HepG2 (cell line): ENCODE measurements around the gene TRPV2. TPM values are rescaled to one million over a fixed set of nuclear protein-coding genes. Genes with fewer than 3 reads are reported as not detected.

Experiments
- ATAC-seq: fragments of 200-7000 bp; cut with Tn5 transposase; 3 replicates; pipeline ENCODE4 v1.9.1; 2020; ENCODE audit warnings: mild to moderate bottlenecking, moderate library complexity
- BruUV-seq: library from RNA; stranded (reverse); fragments of 400-500 nt; replicated peaks from 2 replicates; lab custom pipeline; 2021; lab: Mats Ljungman, UMichigan
- CTCF ChIA-PET: fragments of 300-600 bp; formaldehyde crosslinking; extraction: SDS; loops from one replicate; lab custom pipeline; 2021; ENCODE audit warnings: low total read pairs, inconsistent platforms, low intra/inter-chr PET ratio; lab: Yijun Ruan, JAX
- POLR2A ChIA-PET: fragments of 350-600 bp; sonication (Branson Sonifier 250); formaldehyde crosslinking; loops from one replicate; lab custom pipeline; 2020; ENCODE audit warnings: antibody characterized with exemption, inconsistent platforms; lab: Yijun Ruan, JAX
- DNase-seq: peaks from one replicate; pipeline ENCODE4 v3.0.0-alpha.2; 2015; ENCODE audit warnings: low spot score
- FAIRE-seq: peaks from 3 replicates; lab custom pipeline; 2011; peaks lifted over from hg19 to GRCh38; lab: Jason Lieb, UNC
- H2AFZ ChIP-seq: one replicate; pipeline ENCODE4 v1.6.1; 2011; ENCODE audit warnings: low read length, inconsistent platforms
- H3K27ac ChIP-seq: fragments of 300-600 bp; 3 replicates; pipeline ENCODE4 v1.8.0; 2011; ENCODE audit warnings: mixed run types, mild to moderate bottlenecking, mixed read lengths, low read length, inconsistent platforms; ENCODE audit not compliant: insufficient read depth; ENCODE audit errors: extremely low read length
- H3K27me3 ChIP-seq, 2 experiments: fragments of 200-600 bp in 1 of 2; 2 replicates in 1 of 2; 3 replicates in 1 of 2; pipeline versions ENCODE4 v1.6.0 to v1.8.0; 2011; ENCODE audit warnings: low read length in 2 of 2, mild to moderate bottlenecking in 2 of 2, moderate library complexity in 2 of 2, inconsistent platforms in 1 of 2; ENCODE audit not compliant: insufficient read depth in 2 of 2, control insufficient read depth in 1 of 2
- H3K36me3 ChIP-seq, 2 experiments: fragments of 200-600 bp in 1 of 2; replicated peaks in 1 of 2; 2 replicates in 1 of 2; 3 replicates in 1 of 2; pipeline versions ENCODE4 v1.5.1 to v1.8.0; 2011; ENCODE audit warnings: low read length in 2 of 2, inconsistent platforms in 1 of 2; ENCODE audit not compliant: insufficient read depth in 2 of 2, control insufficient read depth in 1 of 2
- H3K4me1 ChIP-seq: 2 replicates; pipeline ENCODE4 v1.5.1; 2012; ENCODE audit warnings: low read length, inconsistent platforms; ENCODE audit not compliant: insufficient read depth
- H3K4me2 ChIP-seq: 2 replicates; pipeline ENCODE4 v1.6.0; 2011; ENCODE audit warnings: low read depth, low read length, inconsistent platforms
- H3K4me3 ChIP-seq, 3 experiments: fragments of 200-600 bp in 1 of 3; sonication (generic), shearing (Covaris generic) in 1 of 3; replicated peaks in 1 of 3; 2 replicates each; pipeline ENCODE4 v1.5.1; 2011 to 2016; ENCODE audit warnings: low read length in 3 of 3, inconsistent platforms in 2 of 3, low read depth in 2 of 3, mild to moderate bottlenecking in 2 of 3, control low read depth in 1 of 3, mixed read lengths in 1 of 3; ENCODE audit not compliant: insufficient read depth in 1 of 3
- H3K79me2 ChIP-seq: one replicate; pipeline ENCODE4 v1.6.1; 2011; ENCODE audit warnings: low read length, inconsistent platforms; ENCODE audit not compliant: insufficient read depth
- H3K9ac ChIP-seq: 2 replicates; pipeline ENCODE4 v1.6.0; 2011; ENCODE audit warnings: mild to moderate bottlenecking, low read depth, low read length, inconsistent platforms; ENCODE audit not compliant: insufficient read depth
- H3K9me3 ChIP-seq: 2 replicates; pipeline ENCODE4 v1.5.1; 2012; ENCODE audit warnings: mild to moderate bottlenecking, low read length
- H4K20me1 ChIP-seq: 2 replicates; pipeline ENCODE4 v1.6.0; 2011; ENCODE audit warnings: inconsistent platforms, mild to moderate bottlenecking, low read length, moderate library complexity; ENCODE audit not compliant: insufficient read depth
- ARID4A ChIP-seq: sonication (generic); formaldehyde crosslinking; IDR thresholded peaks from 2 replicates; pipeline ENCODE4 v1.5.0; 2020; ENCODE audit warnings: mild to moderate bottlenecking, missing genetic modification reagents, borderline replicate concordance
- NCOA1 ChIP-seq: sonication (generic); formaldehyde crosslinking; IDR thresholded peaks from 2 replicates; pipeline ENCODE4 v1.9.0; 2021; ENCODE audit warnings: missing genetic modification reagents
- NONO ChIP-seq, 2 experiments: fragments of 450-650 bp in 1 of 2; sonication (generic) in 1 of 2; formaldehyde crosslinking in 1 of 2; IDR thresholded peaks in 1 of 2; conservative IDR thresholded peaks in 1 of 2; 2 replicates each; pipeline versions ENCODE4 v1.6.1 to v1.8.0; 2017 to 2022; ENCODE audit warnings: mild to moderate bottlenecking in 1 of 2, missing genetic modification reagents in 1 of 2, moderate library complexity in 1 of 2
- SOX6 ChIP-seq, 2 experiments: fragments of 450-650 bp in 1 of 2; sonication (generic) in 1 of 2; formaldehyde crosslinking in 1 of 2; IDR thresholded peaks; 2 replicates each; pipeline versions ENCODE4 v1.4.0 to v1.6.1; 2017 to 2020; ENCODE audit warnings: antibody characterized with exemption in 1 of 2, mild to moderate bottlenecking in 1 of 2, missing genetic modification reagents in 1 of 2
- ZNF484 ChIP-seq: sonication (generic); formaldehyde crosslinking; IDR thresholded peaks from 2 replicates; pipeline ENCODE4 v1.5.1; 2020; ENCODE audit warnings: mild to moderate bottlenecking, low read depth, missing genetic modification reagents, borderline replicate concordance
- ZNF530 ChIP-seq: sonication (generic); formaldehyde crosslinking; IDR thresholded peaks from 2 replicates; pipeline ENCODE4 v1.5.0; 2020; ENCODE audit warnings: low read depth, mild to moderate bottlenecking, missing genetic modification reagents
- WGBS: methylation state at CpG from one replicate; pipeline ENCODE4 v1.1.6; 2017; ENCODE audit warnings: low lambda C conversion rate; 5-methylcytosine and 5-hydroxymethylcytosine counted together
- in situ Hi-C: cut with HindIII; loops from 2 replicates; pipeline ENCODE4 v1.10.0; 2017; ENCODE audit warnings: low pct_unique_long_range_greater_than_20kb; ENCODE audit not compliant: extremely low pct_ligation_motif_present
- intact Hi-C: fragments of 100-400 bp; cut with micrococcal nuclease; formaldehyde crosslinking; loops from one replicate; pipeline ENCODE4 v1.10.0; 2022; ENCODE audit not compliant: unreplicated experiment
- polyA plus RNA-seq, 8 experiments: library from polyadenylated mRNA; depleted of rRNA in 3 of 8; stranded (reverse) in 7 of 8; unstranded in 1 of 8; fragments of >200 nt; fragmentation: Illumina TruSeq in 4 of 8; extraction: Trizol in 4 of 8; gene quantifications; 2 replicates each; pipeline versions ENCODE4 v1.2.1 to v1.2.3, GENCODE V29; 2011 to 2016; ENCODE audit warnings: low read depth in 4 of 8, missing spikeins in 1 of 8, mixed read lengths in 1 of 8; ENCODE audit not compliant: insufficient read depth in 1 of 8
- total RNA-seq, 5 experiments: library from RNA; depleted of rRNA; stranded (reverse); fragments of >200 nt; fragmentation: Illumina TruSeq; extraction: Trizol; gene quantifications; 2 replicates each; pipeline ENCODE4 v1.2.3, GENCODE V29; 2016; ENCODE audit warnings: low read depth in 1 of 5
- TF ChIP-seq, protein P1 (sequence below), 2 experiments: sonication (generic) in 1 of 2; formaldehyde crosslinking in 1 of 2; IDR thresholded peaks; 2 replicates each; pipeline versions ENCODE4 v1.4.0 to v1.6.1; 2016 to 2020; ENCODE audit warnings: borderline replicate concordance in 1 of 2, low read depth in 1 of 2, mild to moderate bottlenecking in 1 of 2, missing genetic modification reagents in 1 of 2
- TF ChIP-seq, protein P2 (sequence below): sonication (generic); formaldehyde crosslinking; IDR thresholded peaks from 2 replicates; pipeline ENCODE4 v1.4.0; 2020; ENCODE audit warnings: missing genetic modification reagents

Gene TRPV2
- total and polyA plus RNA-seq, 2 of the 13 experiments (the other 11 are each of a cell fraction or from before 2014, with no cell fraction given) = 13.6 to 21.3 TPM

DNA sequence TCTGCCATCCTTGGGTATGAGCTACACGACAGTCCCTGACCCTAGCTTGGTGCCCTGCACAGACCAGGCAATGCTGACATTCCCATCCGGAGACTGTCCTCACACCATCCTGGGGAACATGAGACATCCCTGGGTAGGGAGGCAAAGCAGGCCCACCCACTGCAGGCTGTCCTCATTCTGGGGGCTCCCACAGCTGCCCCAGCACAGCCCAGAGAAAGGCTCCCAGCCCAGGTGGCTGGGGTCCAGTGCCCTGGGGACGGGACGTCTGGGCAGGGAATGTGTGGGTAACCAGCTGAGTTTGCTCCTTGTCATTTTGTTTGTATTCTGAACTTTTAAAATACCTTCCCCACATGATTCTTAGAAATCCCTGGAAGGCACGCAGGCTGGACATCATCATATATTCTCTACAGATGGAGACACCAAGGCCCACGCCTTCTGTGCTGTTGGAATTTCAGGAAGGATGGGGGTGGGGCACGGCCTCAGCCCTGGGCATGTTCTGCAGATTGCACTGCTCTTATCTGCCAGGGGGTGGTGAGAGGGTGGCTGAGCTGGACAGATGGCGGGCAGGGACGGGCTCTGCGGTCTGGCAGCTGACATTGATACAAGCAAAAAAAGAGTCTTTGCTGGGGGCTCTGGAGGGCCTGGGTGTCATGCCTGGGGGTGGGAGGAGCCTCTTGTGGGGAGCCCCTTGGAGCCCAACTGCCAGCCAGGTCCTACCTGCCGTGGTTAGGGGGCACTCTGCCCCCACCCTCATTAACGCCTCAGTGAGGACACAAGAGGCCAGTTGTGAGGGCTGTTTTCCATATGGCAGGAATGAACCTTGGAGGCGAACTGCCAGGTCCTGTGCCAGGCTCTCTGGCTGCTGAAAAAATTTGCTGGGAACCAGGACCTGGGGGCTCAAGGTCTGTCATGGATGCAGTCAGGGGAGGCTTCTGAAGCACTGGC lies 48.3 kb downstream of the TRPV2 start:
- H3K27me3 ChIP-seq = no peaks in the 10 kb centered on the region
- no peak overlapping the region for H3K9ac ChIP-seq
- in situ Hi-C loops (no loop called here), intact Hi-C loops (no loop called here)
- FAIRE-seq = no peak
- POLR2A ChIA-PET = interaction anchor here (1.4 kb wide), 1 partner anchor 25 kb away, joined by 4 read pairs; no protein-coding TSS in a partner anchor
- no peak for DNase-seq
- H3K9me3 ChIP-seq = no peaks in the 10 kb centered on the region
- no peak overlapping the region for H3K4me3 ChIP-seq
- H3K4me1 ChIP-seq = peaks cover 89% of the 10 kb centered on the region
- H3K4me2 ChIP-seq = no peak overlapping the region
- H3K27ac ChIP-seq = no peak overlapping the region
- no peak overlapping the region for H2AFZ ChIP-seq
- peaks cover 2% of the 10 kb centered on the region; the same call in 1 of the 2 replicates for H4K20me1 ChIP-seq
- CTCF ChIA-PET = no interaction called here
- 90% methylated on average over 4 of the region's 13 CpGs for WGBS
- no peaks in the 10 kb centered on the region for H3K36me3 ChIP-seq
- 0 out of 3 replicates have a peak, but pooled peaks have one; percentile 5 for ATAC-seq
- no peaks in the 10 kb centered on the region for H3K79me2 ChIP-seq
- no TSS peak for BruUV-seq
- TF ChIP-seq, protein P1, sequence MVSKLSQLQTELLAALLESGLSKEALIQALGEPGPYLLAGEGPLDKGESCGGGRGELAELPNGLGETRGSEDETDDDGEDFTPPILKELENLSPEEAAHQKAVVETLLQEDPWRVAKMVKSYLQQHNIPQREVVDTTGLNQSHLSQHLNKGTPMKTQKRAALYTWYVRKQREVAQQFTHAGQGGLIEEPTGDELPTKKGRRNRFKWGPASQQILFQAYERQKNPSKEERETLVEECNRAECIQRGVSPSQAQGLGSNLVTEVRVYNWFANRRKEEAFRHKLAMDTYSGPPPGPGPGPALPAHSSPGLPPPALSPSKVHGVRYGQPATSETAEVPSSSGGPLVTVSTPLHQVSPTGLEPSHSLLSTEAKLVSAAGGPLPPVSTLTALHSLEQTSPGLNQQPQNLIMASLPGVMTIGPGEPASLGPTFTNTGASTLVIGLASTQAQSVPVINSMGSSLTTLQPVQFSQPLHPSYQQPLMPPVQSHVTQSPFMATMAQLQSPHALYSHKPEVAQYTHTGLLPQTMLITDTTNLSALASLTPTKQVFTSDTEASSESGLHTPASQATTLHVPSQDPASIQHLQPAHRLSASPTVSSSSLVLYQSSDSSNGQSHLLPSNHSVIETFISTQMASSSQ (IDR thresholded peaks at IDR 0.05; ENCODE audit: low read depth) = no peak
- TF ChIP-seq, protein P1 (CRISPR knock-in tag; IDR thresholded peaks at IDR 0.05; ENCODE audit: borderline replicate concordance) = no peak
- TF ChIP-seq NONO (IDR thresholded peaks at IDR 0.05) (no peak), NONO (CRISPR knock-in tag; conservative IDR thresholded peaks at IDR 0.05) (no peak), ZNF530 (CRISPR knock-in tag) (no peak), NCOA1 (CRISPR knock-in tag) (0 out of 2 replicates have a peak, but pooled peaks have one; percentile 29), ARID4A (CRISPR knock-in tag) (0 out of 2 replicates have a peak, but pooled peaks have one; percentile 19), SOX6 (IDR thresholded peaks at IDR 0.05) (no peak), SOX6 (CRISPR knock-in tag; IDR thresholded peaks at IDR 0.05) (no peak), ZNF484 (CRISPR knock-in tag) (no peak)
- TF ChIP-seq, protein P2, sequence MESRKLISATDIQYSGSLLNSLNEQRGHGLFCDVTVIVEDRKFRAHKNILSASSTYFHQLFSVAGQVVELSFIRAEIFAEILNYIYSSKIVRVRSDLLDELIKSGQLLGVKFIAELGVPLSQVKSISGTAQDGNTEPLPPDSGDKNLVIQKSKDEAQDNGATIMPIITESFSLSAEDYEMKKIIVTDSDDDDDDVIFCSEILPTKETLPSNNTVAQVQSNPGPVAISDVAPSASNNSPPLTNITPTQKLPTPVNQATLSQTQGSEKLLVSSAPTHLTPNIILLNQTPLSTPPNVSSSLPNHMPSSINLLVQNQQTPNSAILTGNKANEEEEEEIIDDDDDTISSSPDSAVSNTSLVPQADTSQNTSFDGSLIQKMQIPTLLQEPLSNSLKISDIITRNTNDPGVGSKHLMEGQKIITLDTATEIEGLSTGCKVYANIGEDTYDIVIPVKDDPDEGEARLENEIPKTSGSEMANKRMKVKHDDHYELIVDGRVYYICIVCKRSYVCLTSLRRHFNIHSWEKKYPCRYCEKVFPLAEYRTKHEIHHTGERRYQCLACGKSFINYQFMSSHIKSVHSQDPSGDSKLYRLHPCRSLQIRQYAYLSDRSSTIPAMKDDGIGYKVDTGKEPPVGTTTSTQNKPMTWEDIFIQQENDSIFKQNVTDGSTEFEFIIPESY (CRISPR knock-in tag) = peak; percentile 46; the same call in 1 of the 2 replicates
